ENCODE data around the gene ARHGAP23.
"Not testable (repeated sequence)": the region's sequence is repeated elsewhere in the genome, so short reads cannot be mapped to it uniquely, and the experiment has no call there.

The ARHGAP23 gene

GRCh38 chr17:38510421-38511149, 82.3 kb downstream of the ARHGAP23 start:
- in situ Hi-C loops (cut with HindIII; ENCODE audit: low sequenced_read_pairs): no loop called here

- in situ Hi-C loops (cut with HindIII; ENCODE audit: low sequenced_read_pairs): no loop called here
Observed at GRCh38 chr17:38511150-38512108, 83.2 kb downstream of the ARHGAP23 start.

GRCh38 chr17:38512473-38513058, 84.3 kb downstream of the ARHGAP23 start:
- in situ Hi-C loops (cut with HindIII; ENCODE audit: low sequenced_read_pairs): no loop called here

GRCh38 chr17:38526526-38526925, 98.3 kb downstream of the ARHGAP23 start:
- in situ Hi-C loops (cut with HindIII; ENCODE audit: low sequenced_read_pairs): not testable (repeated sequence)

GRCh38 chr17:38528141-38528540, 99.9 kb downstream of the ARHGAP23 start:
- in situ Hi-C loops (cut with HindIII; ENCODE audit: low sequenced_read_pairs): not testable (repeated sequence)

GRCh38 chr17:38530856-38531255, 102.6 kb downstream of the ARHGAP23 start:
- in situ Hi-C loops (cut with HindIII; ENCODE audit: low sequenced_read_pairs): not testable (repeated sequence)

- in situ Hi-C loops (cut with HindIII; ENCODE audit: low sequenced_read_pairs): not testable (repeated sequence)
Observed at GRCh38 chr17:38531761-38532160, 103.5 kb downstream of the ARHGAP23 start.

GRCh38 chr17:38532451-38532850, 104.2 kb downstream of the ARHGAP23 start:
- in situ Hi-C loops (cut with HindIII; ENCODE audit: low sequenced_read_pairs): no loop called here

GRCh38 chr17:38533241-38533640, 105.0 kb downstream of the ARHGAP23 start:
- in situ Hi-C loops (cut with HindIII; ENCODE audit: low sequenced_read_pairs): no loop called here

- in situ Hi-C loops (cut with HindIII; ENCODE audit: low sequenced_read_pairs): no loop called here
Observed at GRCh38 chr17:38533866-38534497, 105.7 kb downstream of the ARHGAP23 start.

- in situ Hi-C loops (cut with HindIII; ENCODE audit: low sequenced_read_pairs): no loop called here
Observed at GRCh38 chr17:38534498-38534885, 106.2 kb downstream of the ARHGAP23 start.

GRCh38 chr17:38535886-38536285, 107.6 kb downstream of the ARHGAP23 start:
- in situ Hi-C loops (cut with HindIII; ENCODE audit: low sequenced_read_pairs): no loop called here

GRCh38 chr17:38536661-38537060, 108.4 kb downstream of the ARHGAP23 start:
- in situ Hi-C loops (cut with HindIII; ENCODE audit: low sequenced_read_pairs): no loop called here

GRCh38 chr17:38538906-38539305, 110.6 kb downstream of the ARHGAP23 start:
- in situ Hi-C loops (cut with HindIII; ENCODE audit: low sequenced_read_pairs): no loop called here

- in situ Hi-C loops (cut with HindIII; ENCODE audit: low sequenced_read_pairs): no loop called here
Observed at GRCh38 chr17:38539386-38539785, 111.1 kb downstream of the ARHGAP23 start.

GRCh38 chr17:38540514-38541045, 112.3 kb downstream of the ARHGAP23 start:
- in situ Hi-C loops (cut with HindIII; ENCODE audit: low sequenced_read_pairs): no loop called here

GRCh38 chr17:38541281-38541680, 113.0 kb downstream of the ARHGAP23 start:
- in situ Hi-C loops (cut with HindIII; ENCODE audit: low sequenced_read_pairs): no loop called here

GRCh38 chr17:38542286-38542685, 114.0 kb downstream of the ARHGAP23 start:
- in situ Hi-C loops (cut with HindIII; ENCODE audit: low sequenced_read_pairs): no loop called here

- in situ Hi-C loops (cut with HindIII; ENCODE audit: low sequenced_read_pairs): no loop called here
Observed at GRCh38 chr17:38543403-38544174, 115.3 kb downstream of the ARHGAP23 start.
